Measurements from ENCODE around the gene VPS18. TPM values are rescaled to one million over a fixed set of nuclear protein-coding genes. Genes with fewer than 3 reads are reported as not detected.

VPS18 gene
- total RNA-seq, 1 donor from 2014 or later: 26.2 TPM

DNA sequence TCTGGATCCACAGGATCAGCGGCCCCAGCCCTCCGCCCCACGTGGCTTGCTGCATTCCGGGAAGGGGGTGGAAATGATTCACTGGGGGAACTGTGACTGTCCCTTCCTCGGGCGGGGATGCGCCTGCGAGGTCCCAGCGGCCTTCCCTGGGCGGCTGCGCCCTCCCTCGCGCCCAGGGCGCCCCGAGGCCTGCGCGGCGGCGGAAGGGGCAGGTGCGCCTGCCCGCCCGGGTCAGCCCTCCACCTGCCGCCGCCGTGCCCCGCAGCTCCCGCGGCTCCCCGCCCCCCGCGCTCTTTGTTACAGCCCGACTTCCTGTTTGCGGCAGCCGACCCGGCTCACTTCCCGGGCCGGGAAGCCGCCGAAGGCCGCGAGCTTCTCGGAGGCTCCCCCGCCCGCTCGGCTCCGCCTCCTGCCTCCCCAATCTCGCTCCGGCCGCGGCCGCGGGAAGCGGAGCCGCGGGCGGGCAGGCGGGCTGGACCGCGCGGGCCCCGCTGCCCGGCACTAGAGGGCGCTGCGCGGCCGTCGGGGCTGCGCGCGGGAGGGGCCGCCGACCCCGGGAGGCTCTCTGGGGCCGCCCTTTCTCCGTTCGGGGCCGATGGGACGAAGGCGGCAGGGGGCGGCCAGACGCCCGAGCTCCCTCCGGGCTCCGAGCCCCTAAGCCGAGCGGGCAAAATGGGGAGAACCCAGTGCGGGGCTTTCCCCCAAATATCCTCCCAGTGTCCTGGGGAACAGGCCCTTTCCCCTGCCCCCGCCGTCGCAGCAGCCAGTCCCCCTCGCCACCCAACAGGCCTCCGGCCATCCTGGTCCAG, 47.5 kb downstream of the VPS18 start:
- intact Hi-C loops (cut with micrococcal nuclease): loop anchor here (1.0 to 5.0 kb wide), 4 partner anchors 12 to 71 kb away; partner anchors contain the start of genes CHAC1 and DLL4
- ChIA-PET POLR2A (interaction anchor here (0.6 to 4.9 kb wide), 9 partner anchors 8 to 350 kb away, joined by 3 to 78 read pairs (median 7); partner anchors contain the start of genes CHAC1, DLL4 and RAD51), CTCF (interaction anchor here (0.6 to 3.5 kb wide), 16 partner anchors 10 to 243 kb away, joined by 3 to 36 read pairs (median 5); partner anchors contain the start of gene CHAC1)
- TF ChIP-seq, protein P1, sequence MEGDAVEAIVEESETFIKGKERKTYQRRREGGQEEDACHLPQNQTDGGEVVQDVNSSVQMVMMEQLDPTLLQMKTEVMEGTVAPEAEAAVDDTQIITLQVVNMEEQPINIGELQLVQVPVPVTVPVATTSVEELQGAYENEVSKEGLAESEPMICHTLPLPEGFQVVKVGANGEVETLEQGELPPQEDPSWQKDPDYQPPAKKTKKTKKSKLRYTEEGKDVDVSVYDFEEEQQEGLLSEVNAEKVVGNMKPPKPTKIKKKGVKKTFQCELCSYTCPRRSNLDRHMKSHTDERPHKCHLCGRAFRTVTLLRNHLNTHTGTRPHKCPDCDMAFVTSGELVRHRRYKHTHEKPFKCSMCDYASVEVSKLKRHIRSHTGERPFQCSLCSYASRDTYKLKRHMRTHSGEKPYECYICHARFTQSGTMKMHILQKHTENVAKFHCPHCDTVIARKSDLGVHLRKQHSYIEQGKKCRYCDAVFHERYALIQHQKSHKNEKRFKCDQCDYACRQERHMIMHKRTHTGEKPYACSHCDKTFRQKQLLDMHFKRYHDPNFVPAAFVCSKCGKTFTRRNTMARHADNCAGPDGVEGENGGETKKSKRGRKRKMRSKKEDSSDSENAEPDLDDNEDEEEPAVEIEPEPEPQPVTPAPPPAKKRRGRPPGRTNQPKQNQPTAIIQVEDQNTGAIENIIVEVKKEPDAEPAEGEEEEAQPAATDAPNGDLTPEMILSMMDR (IDR thresholded peaks at IDR 0.05): no peak
- Mint-ChIP-seq H3K27me3 (peaks cover 4% of the 10 kb centered on the region), H3K36me3 (ENCODE audit: low read depth) (no peaks in the 10 kb centered on the region), H3K4me1 (peaks cover 34% of the 10 kb centered on the region), H3K4me3 (peak overlapping the region; percentile 73), H3K27ac (peak overlapping the region; percentile 35), H3K9me3 (no peaks in the 10 kb centered on the region)
- peak; percentile 78 for DNase-seq
- peak; percentile 81 for ATAC-seq (ENCODE audit: low read depth)

DNA sequence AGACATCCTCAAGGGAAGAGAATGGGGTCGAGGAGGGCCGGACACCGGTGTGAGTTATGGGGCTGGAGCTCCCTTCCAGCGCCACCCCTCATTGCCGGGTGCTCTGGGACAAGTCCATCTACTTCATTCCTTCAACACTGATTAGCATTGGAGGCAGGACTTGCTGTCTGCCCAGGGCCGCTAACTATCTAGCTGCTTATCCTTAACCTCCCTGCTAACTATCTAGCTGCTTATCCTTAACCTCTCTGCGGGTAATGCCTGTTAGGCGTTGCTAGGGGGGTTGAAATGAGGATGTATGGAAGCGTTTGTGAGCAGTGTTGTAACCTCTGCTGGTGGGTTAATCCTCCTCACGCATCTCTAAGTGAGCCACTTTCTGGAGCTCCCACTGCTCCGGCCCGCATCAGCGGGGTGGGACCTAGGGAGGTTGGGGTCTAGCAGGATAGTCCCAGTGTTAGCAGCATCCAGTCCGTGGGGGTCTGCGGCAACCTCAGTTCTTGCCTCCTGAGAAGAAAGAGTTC, 48.1 kb downstream of the VPS18 start:
- H3K27me3 Mint-ChIP-seq: peaks cover 6% of the 10 kb centered on the region
- TF ChIP-seq, protein P1 (IDR thresholded peaks at IDR 0.05): no peak
- no peaks in the 10 kb centered on the region for H3K36me3 Mint-ChIP-seq (ENCODE audit: low read depth)
- CTCF ChIA-PET: interaction anchor here (0.9 to 3.5 kb wide), 12 partner anchors 9 to 242 kb away, joined by 3 to 36 read pairs (median 5); partner anchors contain the start of gene CHAC1
- no peak overlapping the region for H3K27ac Mint-ChIP-seq
- DNase-seq (no peak), ATAC-seq (ENCODE audit: low read depth) (no peak)
- peaks cover 34% of the 10 kb centered on the region for H3K4me1 Mint-ChIP-seq
- POLR2A ChIA-PET: interaction anchor here (0.6 to 4.9 kb wide), 6 partner anchors 9 to 248 kb away, joined by 3 to 78 read pairs (median 7); partner anchors contain the start of genes CHAC1 and RAD51
- H3K9me3 Mint-ChIP-seq: no peaks in the 10 kb centered on the region
- intact Hi-C loops (cut with micrococcal nuclease): loop anchor here (1.0 to 5.0 kb wide), 2 partner anchors 11 to 70 kb away; partner anchors contain the start of gene CHAC1
- peak overlapping the region; percentile 73 for H3K4me3 Mint-ChIP-seq

DNA sequence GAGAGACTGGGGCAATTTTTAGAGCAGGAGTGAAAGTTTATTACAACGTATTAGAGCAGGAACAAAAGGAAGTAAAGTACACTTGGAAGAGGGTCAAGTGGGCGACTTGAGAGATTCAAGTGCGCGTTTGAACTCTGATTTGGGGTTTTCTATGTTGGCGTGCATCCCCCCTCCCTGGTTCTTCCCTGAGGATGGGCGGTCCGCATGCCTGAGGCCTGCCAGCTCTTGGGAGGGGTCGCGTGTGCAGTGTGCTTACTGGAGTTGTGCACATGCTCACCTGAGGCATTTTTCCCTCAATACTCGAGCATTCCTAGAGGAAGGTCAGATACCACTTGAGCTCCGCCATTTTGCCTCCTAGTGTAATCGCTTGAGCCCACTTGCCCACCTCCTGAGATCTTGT, 48.6 kb downstream of the VPS18 start:
- H3K36me3 Mint-ChIP-seq (ENCODE audit: low read depth): no peaks in the 10 kb centered on the region

DNA sequence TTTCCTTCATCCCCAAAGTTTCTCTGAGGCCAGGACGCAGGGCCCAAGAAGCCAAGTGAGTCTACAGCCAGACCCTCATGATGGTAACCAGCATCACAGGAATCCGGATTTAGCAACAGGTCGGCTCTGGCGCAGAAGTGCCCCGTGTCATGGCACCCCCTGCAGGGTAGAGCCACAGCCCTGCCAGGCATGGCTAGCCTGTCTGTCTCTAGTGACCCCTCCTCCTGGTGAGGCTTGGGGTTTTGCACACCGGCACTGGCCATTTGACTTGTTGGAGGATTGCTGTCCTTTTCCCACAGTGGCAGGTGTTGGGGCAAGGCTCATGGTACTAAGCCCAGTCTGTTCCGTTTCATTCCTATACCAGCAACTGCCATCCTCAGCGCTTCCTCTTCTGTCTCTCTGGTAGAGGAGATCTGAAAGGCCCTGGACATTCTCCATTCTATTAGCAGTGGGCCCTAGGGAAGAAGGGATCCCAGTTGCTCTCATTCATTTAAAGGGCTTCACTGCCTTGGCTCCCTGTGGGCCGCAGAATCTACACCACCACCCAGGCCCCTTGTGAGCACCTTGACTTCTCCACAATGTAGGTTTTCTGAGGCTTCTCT, 49.6 kb downstream of the VPS18 start:
- Mint-ChIP-seq H3K27ac (no peak overlapping the region), H3K36me3 (ENCODE audit: low read depth) (no peaks in the 10 kb centered on the region), H3K4me1 (peaks cover 34% of the 10 kb centered on the region), H3K9me3 (no peaks in the 10 kb centered on the region), H3K27me3 (peaks cover 7% of the 10 kb centered on the region), H3K4me3 (no peak overlapping the region)
- DNase-seq (no peak), ATAC-seq (ENCODE audit: low read depth) (no peak)
- intact Hi-C loops (cut with micrococcal nuclease): loop anchor here (5.0 kb wide), 1 partner anchor 68 kb away; no protein-coding TSS in a partner anchor
- ChIA-PET POLR2A (interaction anchor here (4.9 kb wide), 1 partner anchor 9 kb away, joined by 78 read pairs; the partner anchor contains the start of gene CHAC1), CTCF (interaction anchor here (0.9 kb wide), 1 partner anchor 9 kb away, joined by 3 read pairs; the partner anchor contains the start of gene CHAC1)
- TF ChIP-seq, protein P1 (IDR thresholded peaks at IDR 0.05): no peak

More for the DNA sequence above, 48.6 kb downstream of the VPS18 start:
- DNase-seq: no peak
- Mint-ChIP-seq H3K27ac (no peak overlapping the region), H3K4me1 (peaks cover 34% of the 10 kb centered on the region), H3K9me3 (no peaks in the 10 kb centered on the region), H3K27me3 (peaks cover 7% of the 10 kb centered on the region), H3K4me3 (peak overlapping the region; percentile 73)
- CTCF ChIA-PET: interaction anchor here (0.9 to 3.5 kb wide), 5 partner anchors 8 to 69 kb away, joined by 5 to 36 read pairs (median 16); partner anchors contain the start of gene CHAC1
- intact Hi-C loops (cut with micrococcal nuclease): loop anchor here (1.0 to 5.0 kb wide), 2 partner anchors 10 to 69 kb away; partner anchors contain the start of gene CHAC1
- TF ChIP-seq, protein P1 (IDR thresholded peaks at IDR 0.05): no peak
- POLR2A ChIA-PET: interaction anchor here (0.6 to 4.9 kb wide), 5 partner anchors 10 to 248 kb away, joined by 3 to 78 read pairs (median 6); partner anchors contain the start of genes CHAC1 and RAD51
- no peak for ATAC-seq (ENCODE audit: low read depth)

All from activated B cell treated with CpG ODN at 0.5 μM for 24 hours (primary cell).